Esophagus squamous epithelium (tissue), 5 donors: ENCODE measurements around the gene BCDIN3D. TPM values are rescaled to one million over a fixed set of nuclear protein-coding genes. Genes with fewer than 3 reads are reported as not detected.
A peak's percentile ranks its signal among the peaks of the same experiment; 100 is the strongest.

ENCODE experiments used
- DNase-seq: peaks from one replicate; lab custom pipeline; 2025; lab: John Stamatoyannopoulos, UW
- H3K27ac ChIP-seq, 4 donors: fragments of 200-600 bp; sonication (generic); one replicate each; pipeline ENCODE4 v1.5.1; 2016 to 2019; ENCODE audit warnings: mild to moderate bottlenecking in 1 of 4
- H3K27me3 ChIP-seq, 4 donors: fragments of 200-600 bp; sonication (generic); 1 replicate in 3 of 4; 2 replicates in 1 of 4; pipeline versions ENCODE4 v1.5.1 to v1.6.0; 2017 to 2021; ENCODE audit warnings: antibody characterized with exemption in 1 of 4
- H3K36me3 ChIP-seq, 3 donors: fragments of 200-600 bp; sonication (generic); one replicate each; pipeline ENCODE4 v1.5.1; 2016 to 2019
- H3K4me1 ChIP-seq, 3 donors: fragments of 200-600 bp; sonication (generic); one replicate each; pipeline ENCODE4 v1.5.1; 2017 to 2019
- H3K4me3 ChIP-seq, 4 donors: fragments of 200-600 bp; sonication (generic); 1 replicate in 3 of 4; 2 replicates in 1 of 4; pipeline ENCODE4 v1.5.1; 2016 to 2019; ENCODE audit warnings: mild to moderate bottlenecking in 2 of 4, moderate library complexity in 1 of 4
- H3K9me3 ChIP-seq, 3 donors: fragments of 200-600 bp; sonication (generic); one replicate each; pipeline ENCODE4 v1.5.1; 2016 to 2019
- POLR2A ChIP-seq, 4 donors: fragments of 450-650 bp; IDR thresholded peaks; one replicate each; pipeline ENCODE4 v1.6.1; 2017; ENCODE audit warnings: antibody characterized with exemption in 4 of 4, mild to moderate bottlenecking in 4 of 4, moderate library complexity in 3 of 4
- WGBS, 2 donors: methylation state at CpG; one replicate each; pipeline ENCODE4 v1.1.5; 2018; 5-methylcytosine and 5-hydroxymethylcytosine counted together
- intact Hi-C: fragments of 100-400 bp; cut with DNase I; formaldehyde crosslinking; loops from one replicate; pipeline ENCODE4 v1.15.0; 2022
- total RNA-seq, 4 donors: library from RNA; depleted of rRNA; stranded (reverse); fragments of >200 nt; gene quantifications; one replicate each; pipeline ENCODE4 v1.1.0, GENCODE V29; 2016
- TF ChIP-seq, protein P1 (sequence below), 6 experiments: fragments of 450-650 bp in 4 of 6; fragments of 200-600 bp in 2 of 6; sonication (generic) in 2 of 6; IDR thresholded peaks; one replicate each; pipeline ENCODE4 v1.5.1; 2016 to 2019; ENCODE audit warnings: antibody characterized with exemption in 6 of 6, mild to moderate bottlenecking in 4 of 6, moderate library complexity in 4 of 6
- donor health status: DM: yes; HTN: yes; CAD: no.

The BCDIN3D gene
- total RNA-seq, 4 donors from 2014 or later, result 2.5 to 4.8 (median 3.0) TPM

DNA sequence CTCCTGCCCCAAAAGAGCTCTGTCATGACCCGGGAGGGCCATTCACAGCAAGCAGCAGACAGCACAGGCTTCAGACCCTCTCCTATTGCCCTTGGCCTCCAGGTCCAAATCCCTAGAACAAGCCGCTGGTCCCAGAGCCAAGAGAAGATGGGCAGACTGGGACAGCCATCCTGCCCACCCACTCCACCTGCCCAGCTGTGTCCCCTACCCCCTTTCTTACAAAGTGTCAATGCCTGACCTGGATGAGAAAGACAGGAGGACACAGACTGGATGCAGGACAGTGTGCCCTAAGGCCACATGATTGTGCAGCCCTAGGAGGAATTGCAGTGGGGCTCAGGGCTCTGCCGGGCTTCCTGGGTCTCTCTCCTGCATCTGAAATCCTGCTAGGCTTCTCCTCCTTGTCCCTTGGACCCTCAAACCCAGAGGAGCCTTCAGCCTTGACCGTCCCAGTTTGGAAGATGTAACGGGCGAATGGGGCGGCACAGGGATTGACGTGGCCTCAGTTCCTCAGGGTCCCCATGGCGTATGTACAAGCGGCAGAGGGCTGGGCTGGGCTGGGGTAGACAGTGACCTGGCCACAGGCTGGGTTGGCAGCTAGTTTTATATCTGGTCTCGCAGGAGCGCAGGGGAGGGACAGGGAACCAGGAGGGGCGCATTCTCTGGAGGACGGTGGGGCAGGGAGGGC, 27.1 kb upstream of the BCDIN3D start:
- H3K36me3 ChIP-seq, result no peaks in the 10 kb centered on the region
- no peak overlapping the region for H3K4me3 ChIP-seq
- intact Hi-C loops, result loop anchor here (10.0 kb wide), 2 partner anchors 95 to 185 kb away; partner anchors contain the start of genes AQP5 and ASIC1
- peaks cover 0 to 10% (median 0%) of the 10 kb centered on the region in 4 donors for H3K27me3 ChIP-seq
- DNase-seq, result no peak
- TF ChIP-seq, protein P1, sequence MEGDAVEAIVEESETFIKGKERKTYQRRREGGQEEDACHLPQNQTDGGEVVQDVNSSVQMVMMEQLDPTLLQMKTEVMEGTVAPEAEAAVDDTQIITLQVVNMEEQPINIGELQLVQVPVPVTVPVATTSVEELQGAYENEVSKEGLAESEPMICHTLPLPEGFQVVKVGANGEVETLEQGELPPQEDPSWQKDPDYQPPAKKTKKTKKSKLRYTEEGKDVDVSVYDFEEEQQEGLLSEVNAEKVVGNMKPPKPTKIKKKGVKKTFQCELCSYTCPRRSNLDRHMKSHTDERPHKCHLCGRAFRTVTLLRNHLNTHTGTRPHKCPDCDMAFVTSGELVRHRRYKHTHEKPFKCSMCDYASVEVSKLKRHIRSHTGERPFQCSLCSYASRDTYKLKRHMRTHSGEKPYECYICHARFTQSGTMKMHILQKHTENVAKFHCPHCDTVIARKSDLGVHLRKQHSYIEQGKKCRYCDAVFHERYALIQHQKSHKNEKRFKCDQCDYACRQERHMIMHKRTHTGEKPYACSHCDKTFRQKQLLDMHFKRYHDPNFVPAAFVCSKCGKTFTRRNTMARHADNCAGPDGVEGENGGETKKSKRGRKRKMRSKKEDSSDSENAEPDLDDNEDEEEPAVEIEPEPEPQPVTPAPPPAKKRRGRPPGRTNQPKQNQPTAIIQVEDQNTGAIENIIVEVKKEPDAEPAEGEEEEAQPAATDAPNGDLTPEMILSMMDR (IDR thresholded peaks at IDR 0.05), result no peak
- 74 to 91% methylated on average over 4 to 8 of the region's 14 CpGs for WGBS, 2 donors
- peaks cover 24 to 57% (median 31%) of the 10 kb centered on the region in 3 donors for H3K4me1 ChIP-seq
- no peaks in the 10 kb centered on the region for H3K9me3 ChIP-seq
- peak overlapping the region in 3 of 4 donors; percentile 54 to 66 (median 64) for H3K27ac ChIP-seq

DNA sequence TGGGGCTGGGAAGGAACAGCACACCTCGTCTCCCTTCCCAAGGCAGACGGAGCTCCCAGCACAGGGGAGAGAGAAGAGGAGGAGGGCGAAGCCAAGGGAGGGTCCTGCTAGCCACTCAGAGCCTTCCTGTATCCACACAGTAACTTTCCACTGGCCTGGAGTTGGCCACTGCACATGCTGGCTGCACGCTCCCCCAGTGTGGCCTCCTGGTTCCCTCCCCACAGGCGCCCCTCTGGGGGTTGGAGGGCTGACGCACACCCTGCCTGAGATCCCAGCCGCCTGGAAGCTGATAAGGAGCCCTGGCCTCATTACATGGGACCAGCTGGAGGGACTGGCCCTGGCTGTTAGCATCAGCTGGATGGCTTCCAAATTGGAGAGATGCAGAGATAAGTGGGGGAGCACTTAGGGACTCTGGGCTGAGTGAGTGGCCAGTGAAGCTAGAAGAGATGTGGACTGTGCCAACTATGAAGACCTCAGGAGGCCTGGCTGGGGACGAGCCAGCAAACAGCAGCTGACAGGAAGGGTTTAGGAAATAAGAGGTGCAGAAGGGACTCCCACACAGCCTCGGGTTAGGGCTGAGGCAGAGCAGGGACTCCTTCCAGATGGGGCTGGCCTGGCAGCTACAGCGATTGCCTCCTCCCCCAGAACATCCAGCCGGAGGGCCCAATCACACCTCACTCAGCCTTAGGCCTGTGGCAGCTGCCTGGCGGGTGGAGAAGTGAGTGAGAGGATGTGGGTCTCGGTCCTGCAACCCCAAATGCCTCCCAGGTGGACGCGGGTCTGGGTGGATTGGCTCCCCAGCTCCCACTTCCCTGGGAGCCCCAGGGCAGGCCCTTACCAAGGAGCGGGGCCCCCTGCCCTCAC, 26.3 kb upstream of the BCDIN3D start:
- H3K4me1 ChIP-seq, result peaks cover 24 to 64% (median 31%) of the 10 kb centered on the region in 3 donors
- no peaks in the 10 kb centered on the region for H3K9me3 ChIP-seq
- peaks cover 0 to 6% (median 0%) of the 10 kb centered on the region in 4 donors for H3K27me3 ChIP-seq
- no peak for DNase-seq
- WGBS, 2 donors, result 39 to 55% methylated on average over 4 to 9 of the region's 16 CpGs
- no peak overlapping the region for H3K4me3 ChIP-seq
- TF ChIP-seq, protein P1 (IDR thresholded peaks at IDR 0.05), result no peak
- intact Hi-C loops, result loop anchor here (10.0 kb wide), 2 partner anchors 96 to 186 kb away; partner anchors contain the start of genes AQP5 and ASIC1
- H3K36me3 ChIP-seq, result no peaks in the 10 kb centered on the region
- peak overlapping the region in 3 of 4 donors; percentile 54 to 66 (median 64) for H3K27ac ChIP-seq

DNA sequence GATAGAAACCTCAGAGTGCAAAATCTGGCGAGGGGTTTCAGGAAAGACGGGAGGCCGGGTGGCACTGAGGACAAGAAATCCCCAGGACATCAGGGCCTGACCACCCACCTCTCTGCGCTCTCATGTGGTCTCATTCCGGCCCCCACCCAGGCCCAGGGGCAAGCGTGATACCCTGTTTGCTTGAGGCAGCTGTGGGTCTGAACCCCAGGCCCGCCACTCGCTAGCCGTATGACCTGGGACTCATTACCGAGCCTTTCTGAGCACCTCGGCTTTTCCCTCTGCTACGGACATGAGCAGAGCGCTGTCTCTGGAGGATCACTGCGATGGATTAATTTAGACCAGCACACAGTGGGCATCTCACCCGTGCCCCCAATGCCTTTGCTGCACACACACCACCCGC, 25.5 kb upstream of the BCDIN3D start:
- intact Hi-C loops, result loop anchor here (10.0 kb wide), 2 partner anchors 96 to 186 kb away; partner anchors contain the start of genes AQP5 and ASIC1
- TF ChIP-seq, protein P1 (IDR thresholded peaks at IDR 0.05), result no peak
- no peak for TF ChIP-seq POLR2A (IDR thresholded peaks at IDR 0.05)

DNA sequence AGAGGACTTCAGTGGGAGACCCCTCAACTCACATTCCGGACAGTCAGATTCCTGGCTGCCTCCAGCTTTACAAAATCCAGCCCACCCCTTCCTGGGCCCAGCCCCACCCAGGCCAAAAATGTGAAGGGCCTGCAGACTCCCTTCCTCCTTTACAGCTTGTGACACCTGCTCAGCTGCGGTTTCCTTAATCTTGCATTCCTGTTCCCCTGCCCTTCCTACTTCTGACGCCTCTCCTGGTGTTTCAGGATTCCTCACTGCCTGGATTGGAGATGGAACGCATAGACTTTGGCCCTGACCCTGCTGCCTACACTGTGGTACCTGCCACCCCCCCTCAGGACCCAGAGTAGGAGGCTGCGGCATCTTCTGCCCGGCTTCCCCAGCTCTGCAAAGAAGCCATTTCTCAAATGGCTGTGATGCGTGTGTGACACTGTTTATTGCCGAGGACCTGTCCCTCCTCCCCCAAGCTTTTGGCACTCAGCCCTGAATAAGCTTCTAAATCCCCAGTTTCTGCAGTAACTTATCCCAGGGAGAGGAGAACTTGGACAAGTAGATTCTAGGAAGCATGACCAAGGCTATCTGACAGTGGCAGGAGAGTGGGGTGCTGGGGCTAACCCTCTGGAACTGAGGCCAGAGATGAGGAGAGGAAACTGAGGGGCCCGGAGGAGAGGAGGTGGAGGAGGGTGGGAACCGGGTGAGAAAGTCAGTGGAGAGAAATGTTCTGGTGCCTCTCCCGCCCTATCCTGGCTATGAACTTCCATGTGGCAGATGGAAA, 24.9 kb upstream of the BCDIN3D start:
- 50 to 54% methylated on average over 10 to 11 of the region's 11 CpGs for WGBS, 2 donors
- peaks cover 0 to 6% (median 0%) of the 10 kb centered on the region in 4 donors for H3K27me3 ChIP-seq
- no peaks in the 10 kb centered on the region for H3K9me3 ChIP-seq
- intact Hi-C loops, result loop anchor here (10.0 kb wide), 2 partner anchors 97 to 187 kb away; partner anchors contain the start of genes AQP5 and ASIC1
- no peaks in the 10 kb centered on the region for H3K36me3 ChIP-seq
- peak overlapping the region; percentile 12 to 64 (median 42) for H3K27ac ChIP-seq
- DNase-seq, result no peak
- no peak for TF ChIP-seq POLR2A (IDR thresholded peaks at IDR 0.05)
- TF ChIP-seq, protein P1 (IDR thresholded peaks at IDR 0.05), result no peak
- H3K4me1 ChIP-seq, result peaks cover 23 to 55% (median 24%) of the 10 kb centered on the region in 3 donors
- H3K4me3 ChIP-seq, result no peak overlapping the region

More for the DNA sequence above, 25.5 kb upstream of the BCDIN3D start:
- Histone ChIP-seq H3K27ac (peak overlapping the region in 3 of 4 donors; percentile 53 to 66 (median 64)), H3K27me3 (peaks cover 0 to 6% (median 0%) of the 10 kb centered on the region in 4 donors), H3K9me3 (no peaks in the 10 kb centered on the region), H3K4me3 (no peak overlapping the region), H3K4me1 (peaks cover 24 to 62% (median 29%) of the 10 kb centered on the region in 3 donors), H3K36me3 (no peaks in the 10 kb centered on the region)
- no peak for DNase-seq
- 77 to 100% methylated on average over 6 to 10 of the region's 16 CpGs for WGBS, 2 donors
